ENCODE data around the gene SLC51B. TPM values are rescaled to one million over a fixed set of nuclear protein-coding genes. Genes with fewer than 3 reads are reported as not detected.
A peak's percentile ranks its signal among the peaks of the same experiment; 100 is the strongest.

Gene SLC51B
- total and polyA plus RNA-seq, 8 donors = 0.39 to 19.3 (median 14.1) TPM

DNA sequence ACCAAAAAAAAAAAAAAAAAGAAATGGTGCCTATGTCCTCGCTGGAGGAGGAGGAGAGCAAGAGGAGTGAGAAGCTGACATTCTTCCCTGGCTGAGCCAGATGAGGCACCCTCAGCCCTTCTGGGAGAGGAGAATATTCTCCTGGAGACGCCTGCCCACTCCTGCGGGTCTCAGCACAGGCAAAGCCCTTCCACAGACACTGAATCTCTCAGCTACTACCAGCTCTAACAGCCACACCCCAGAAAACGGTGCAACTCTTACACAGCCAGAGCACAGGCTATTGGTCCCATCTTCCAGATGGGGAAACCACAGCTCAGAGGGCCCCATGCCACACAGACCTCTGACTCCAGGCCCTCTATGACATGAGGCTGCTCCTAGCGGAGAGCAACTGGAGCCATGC lies 16.9 kb downstream of the SLC51B start:
- intact Hi-C loops (cut with DNase I) = no loop called here
- H3K4me3 ChIP-seq = no peak overlapping the region
- H3K27me3 ChIP-seq = peaks cover under 1 to 26% of the 10 kb centered on the region in 2 donors
- no peak overlapping the region for H3K27ac ChIP-seq
- no peak for TF ChIP-seq CTCF (IDR thresholded peaks at IDR 0.05)
- no peaks in the 10 kb centered on the region for H3K9me3 ChIP-seq
- no peaks in the 10 kb centered on the region for H3K36me3 ChIP-seq
- ATAC-seq = no peak
- DNase-seq = no peak
- no peaks in the 10 kb centered on the region for H3K4me1 ChIP-seq

- H3K27me3 ChIP-seq = peaks cover 6 to 33% of the 10 kb centered on the region in 2 donors
- no peak for ATAC-seq
- TF ChIP-seq CTCF (IDR thresholded peaks at IDR 0.05) = no peak
- no peak overlapping the region for H3K27ac ChIP-seq
- intact Hi-C loops (cut with DNase I) = no loop called here
- H3K9me3 ChIP-seq = no peaks in the 10 kb centered on the region
- H3K4me1 ChIP-seq = peaks cover 0 to 2% of the 10 kb centered on the region in 2 donors
- no peak for DNase-seq
- H3K36me3 ChIP-seq = no peaks in the 10 kb centered on the region
- H3K4me3 ChIP-seq = no peak overlapping the region
These were observed 17.5 kb downstream of the SLC51B start for GRCh38 chr15:65062726-65063125.

DNA sequence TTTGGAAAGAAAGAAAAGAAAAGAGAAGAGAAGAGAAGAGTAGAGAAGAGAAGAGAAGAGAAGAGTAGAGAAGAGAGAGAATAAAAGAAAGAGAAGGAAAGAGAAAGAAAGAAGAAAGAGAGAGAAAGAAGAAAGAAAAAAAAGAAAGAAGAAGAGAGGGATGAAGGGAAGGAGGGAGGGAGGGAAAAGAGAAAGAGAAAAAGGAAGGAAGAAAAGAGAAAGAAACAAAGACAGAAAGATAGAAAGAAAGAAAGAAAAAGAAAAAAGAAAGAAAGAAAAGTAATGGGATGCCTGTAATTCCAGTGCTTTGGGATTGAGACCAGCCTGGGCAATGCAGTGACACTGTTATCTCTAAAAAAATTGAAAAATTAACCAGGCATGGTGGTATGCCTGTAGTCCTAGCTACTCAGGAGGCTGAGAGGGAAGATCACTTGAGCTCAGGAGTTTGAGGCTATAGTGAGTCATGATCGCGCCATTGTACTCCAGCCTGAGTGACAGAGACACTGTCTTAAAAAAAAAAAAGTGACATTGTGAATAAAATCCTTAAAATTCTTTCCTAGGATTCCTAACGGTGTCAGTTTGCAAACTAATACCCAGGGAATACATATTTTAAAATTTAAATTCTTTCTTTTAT lies 20.9 kb downstream of the SLC51B start:
- H3K27me3 ChIP-seq = peaks cover 6 to 44% of the 10 kb centered on the region in 2 donors
- H3K4me3 ChIP-seq = peak overlapping the region; percentile 28 to 37
- no peak for DNase-seq
- ATAC-seq = no peak
- peaks cover 11 to 23% of the 10 kb centered on the region in 2 donors for H3K4me1 ChIP-seq
- no peak for TF ChIP-seq CTCF (IDR thresholded peaks at IDR 0.05)
- no peaks in the 10 kb centered on the region for H3K36me3 ChIP-seq
- intact Hi-C loops (cut with DNase I) = no loop called here
- no peaks in the 10 kb centered on the region for H3K9me3 ChIP-seq
- H3K27ac ChIP-seq = peak overlapping the region; percentile 37 to 89

GRCh38 chr15:65066635-65067316 lies 21.6 kb downstream of the SLC51B start:
- Histone ChIP-seq H3K36me3 (no peaks in the 10 kb centered on the region), H3K9me3 (no peaks in the 10 kb centered on the region), H3K27ac (peak overlapping the region; percentile 68 to 89), H3K4me3 (peak overlapping the region; percentile 28 to 37), H3K27me3 (peaks cover 6 to 44% of the 10 kb centered on the region in 2 donors), H3K4me1 (peaks cover 11 to 23% of the 10 kb centered on the region in 2 donors)
- ATAC-seq = peak; percentile 20
- TF ChIP-seq CTCF (IDR thresholded peaks at IDR 0.05) = no peak
- intact Hi-C loops (cut with DNase I) = no loop called here
- DNase-seq = peak in 1 of 4 donors; percentile 91

GRCh38 chr15:65067317-65067644 lies 22.1 kb downstream of the SLC51B start:
- intact Hi-C loops (cut with DNase I) = no loop called here
- Histone ChIP-seq H3K4me3 (peak overlapping the region; percentile 28 to 37), H3K27ac (peak overlapping the region; percentile 68 to 89), H3K27me3 (peaks cover 6 to 44% of the 10 kb centered on the region in 2 donors), H3K4me1 (peaks cover 11 to 23% of the 10 kb centered on the region in 2 donors), H3K36me3 (no peaks in the 10 kb centered on the region), H3K9me3 (no peaks in the 10 kb centered on the region)
- DNase-seq (no peak), ATAC-seq (no peak)
- TF ChIP-seq CTCF (IDR thresholded peaks at IDR 0.05) = no peak

All from left lung (tissue), 10 donors.